A549 (cell line): Measurements from ENCODE around the gene HAAO. TPM values are rescaled to one million over a fixed set of nuclear protein-coding genes. Genes with fewer than 3 reads are reported as not detected.

Experiments
- ATAC-seq, 2 experiments: fragments of 200-7000 bp in 1 of 2; fragments of >200 bp in 1 of 2; cut with Nextera tagmentation in 1 of 2; cut with Tn5 transposase in 1 of 2; 3 replicates each; pipeline versions ENCODE4 v1.8.0 to v1.9.1; 2018 to 2020; ENCODE audit warnings: mild to moderate bottlenecking in 1 of 2, moderate library complexity in 1 of 2
- CTCF ChIA-PET: fragments of 300-600 bp; sonication (Branson Sonifier 250); formaldehyde crosslinking; extraction: SDS; loops from one replicate; lab custom pipeline; 2021; ENCODE audit warnings: antibody characterized with exemption, inconsistent platforms; lab: Yijun Ruan, JAX
- POLR2A ChIA-PET: fragments of 350-600 bp; formaldehyde crosslinking; extraction: SDS; loops from one replicate; lab custom pipeline; 2021; ENCODE audit warnings: antibody characterized with exemption, inconsistent platforms; lab: Yijun Ruan, JAX
- DNase-seq, 2 experiments: peaks; one replicate each; pipeline versions ENCODE4 v3.0.0 to v3.0.0-alpha.2; 2011 to 2016; ENCODE audit warnings: low read depth in 1 of 2, low spot score in 1 of 2
- FAIRE-seq: peaks from 2 replicates; lab custom pipeline; 2011; peaks lifted over from hg19 to GRCh38; lab: Jason Lieb, UNC
- H3K27ac ChIP-seq, 2 experiments: fragments of >200 bp; sonication (Bioruptor Twin); formaldehyde crosslinking; 3 replicates each; pipeline ENCODE4 v1.5.1; 2016 to 2017
- H3K4me1 ChIP-seq: fragments of >200 bp; sonication (Bioruptor Twin); formaldehyde crosslinking; 3 replicates; pipeline ENCODE4 v1.6.1; 2016
- H3K4me2 ChIP-seq: fragments of >200 bp; sonication (Bioruptor Twin); formaldehyde crosslinking; 3 replicates; pipeline ENCODE4 v1.6.1; 2016
- H3K4me3 ChIP-seq: fragments of >200 bp; sonication (Bioruptor Twin); formaldehyde crosslinking; 3 replicates; pipeline ENCODE4 v1.5.1; 2016
- H3K9me3 ChIP-seq: fragments of >200 bp; sonication (Bioruptor Twin); formaldehyde crosslinking; 3 replicates; pipeline ENCODE4 v1.6.1; 2016
- BHLHE40 ChIP-seq: IDR thresholded peaks from 2 replicates; pipeline ENCODE4 v1.6.1; 2012; ENCODE audit warnings: low read depth, low read length, inconsistent platforms
- CBX2 ChIP-seq: fragments of 200-600 bp; sonication (generic); IDR thresholded peaks from 2 replicates; pipeline ENCODE4 v1.6.1; 2016; ENCODE audit warnings: low read depth, mild to moderate bottlenecking, borderline replicate concordance
- CBX8 ChIP-seq: fragments of 200-600 bp; sonication (generic); IDR thresholded peaks from 2 replicates; pipeline ENCODE4 v1.6.1; 2016
- CEBPB ChIP-seq, 2 experiments: fragments of >200 bp in 1 of 2; sonication (Bioruptor Twin) in 1 of 2; formaldehyde crosslinking in 1 of 2; IDR thresholded peaks; 2 replicates each; pipeline ENCODE4 v1.6.1; 2012 to 2016
- CHD4 ChIP-seq: fragments of 200-600 bp; sonication (generic); IDR thresholded peaks from 2 replicates; pipeline ENCODE4 v1.6.1; 2016; ENCODE audit warnings: antibody characterized with exemption, mild to moderate bottlenecking, borderline replicate concordance
- CTCF ChIP-seq: fragments of >200 bp; sonication (Bioruptor Twin); formaldehyde crosslinking; IDR thresholded peaks from 3 replicates; pipeline ENCODE4 v1.5.1; 2016
- E2F6 ChIP-seq: IDR thresholded peaks from 2 replicates; pipeline ENCODE4 v1.6.1; 2012; ENCODE audit warnings: low read depth, borderline replicate concordance
- EHMT2 ChIP-seq: fragments of 200-600 bp; sonication (generic); IDR thresholded peaks from 2 replicates; pipeline ENCODE4 v1.6.1; 2016; ENCODE audit warnings: antibody characterized with exemption, low read depth, mild to moderate bottlenecking, moderate library complexity
- EP300 ChIP-seq, 2 experiments: fragments of >200 bp; sonication (Bioruptor Twin); formaldehyde crosslinking; IDR thresholded peaks; 2 replicates in 1 of 2; 3 replicates in 1 of 2; pipeline ENCODE4 v1.6.1; 2016 to 2017
- ESRRA ChIP-seq: fragments of 150-350 bp; IDR thresholded peaks from 2 replicates; pipeline ENCODE4 v1.6.1; 2014; ENCODE audit warnings: mild to moderate bottlenecking, low read length, borderline replicate concordance
- FOSB ChIP-seq: fragments of 250-450 bp; sonication (Bioruptor Pico); IDR thresholded peaks from 2 replicates; pipeline ENCODE4 v1.5.0; 2020; ENCODE audit warnings: mild to moderate bottlenecking, moderate library complexity
- FOXS1 ChIP-seq: fragments of 250-450 bp; sonication (Bioruptor Pico); IDR thresholded peaks from 2 replicates; pipeline ENCODE4 v1.5.0; 2020; ENCODE audit warnings: mild to moderate bottlenecking, moderate library complexity
- HES2 ChIP-seq: fragments of >200 bp; sonication (Bioruptor Twin); formaldehyde crosslinking; IDR thresholded peaks from 2 replicates; pipeline ENCODE4 v1.6.1; 2016
- JUN ChIP-seq, 2 experiments: fragments of >200 bp; sonication (Bioruptor Twin); formaldehyde crosslinking; IDR thresholded peaks; 2 replicates in 1 of 2; 3 replicates in 1 of 2; pipeline ENCODE4 v1.6.1; 2016 to 2017
- JUNB ChIP-seq: fragments of >200 bp; sonication (Bioruptor Twin); formaldehyde crosslinking; IDR thresholded peaks from 2 replicates; pipeline ENCODE4 v1.6.1; 2016
- KDM1A ChIP-seq: fragments of 200-600 bp; sonication (generic); IDR thresholded peaks from 2 replicates; pipeline ENCODE4 v1.6.1; 2016; ENCODE audit warnings: low read depth, mild to moderate bottlenecking
- MAFK ChIP-seq: fragments of 450-650 bp; IDR thresholded peaks from 2 replicates; pipeline ENCODE4 v1.6.1; 2014; ENCODE audit not compliant: partially characterized antibody
- MAX ChIP-seq: IDR thresholded peaks from 2 replicates; pipeline ENCODE4 v1.6.1; 2012
- MAZ ChIP-seq: fragments of 150-350 bp; IDR thresholded peaks from 2 replicates; pipeline ENCODE4 v1.6.1; 2014; ENCODE audit warnings: antibody characterized with exemption, low read depth, low read length, borderline replicate concordance
- PBX3 ChIP-seq: IDR thresholded peaks from 2 replicates; pipeline ENCODE4 v1.6.1; 2012
- PHF8 ChIP-seq: fragments of 200-600 bp; sonication (generic); IDR thresholded peaks from 2 replicates; pipeline ENCODE4 v1.6.1; 2016; ENCODE audit warnings: low read depth, mild to moderate bottlenecking, antibody characterized with exemption, moderate library complexity, borderline replicate concordance
- POLR2A ChIP-seq: IDR thresholded peaks from 2 replicates; pipeline ENCODE4 v1.6.1; 2012; ENCODE audit warnings: mild to moderate bottlenecking, low read length
- POLR2AphosphoS2 ChIP-seq: conservative IDR thresholded peaks from 2 replicates; pipeline ENCODE4 v1.6.1; 2012; ENCODE audit warnings: low read length, improper control_type of control experiment, inconsistent platforms
- RAD21 ChIP-seq, 2 experiments: fragments of >200 bp in 1 of 2; sonication (Bioruptor Twin) in 1 of 2; formaldehyde crosslinking in 1 of 2; IDR thresholded peaks in 1 of 2; conservative IDR thresholded peaks in 1 of 2; 2 replicates in 1 of 2; 3 replicates in 1 of 2; pipeline ENCODE4 v1.6.1; 2012 to 2018; ENCODE audit warnings: inconsistent platforms in 1 of 2
- RARB ChIP-seq: fragments of 250-450 bp; sonication (Bioruptor Pico); IDR thresholded peaks from 2 replicates; pipeline ENCODE4 v1.8.0; 2021; ENCODE audit warnings: mild to moderate bottlenecking, moderate library complexity
- RCOR1 ChIP-seq: fragments of 150-350 bp; IDR thresholded peaks from 2 replicates; pipeline ENCODE4 v1.6.1; 2014; ENCODE audit warnings: antibody characterized with exemption, low read length, low read depth
- RNF2 ChIP-seq: fragments of 200-600 bp; sonication (generic); IDR thresholded peaks from 2 replicates; pipeline ENCODE4 v1.6.1; 2016; ENCODE audit warnings: low read depth, mild to moderate bottlenecking, antibody characterized with exemption, moderate library complexity, borderline replicate concordance
- SMC3 ChIP-seq: fragments of >200 bp; sonication (Bioruptor Twin); formaldehyde crosslinking; IDR thresholded peaks from 3 replicates; pipeline ENCODE4 v1.6.1; 2018; ENCODE audit warnings: inconsistent platforms
- SREBF2 ChIP-seq: fragments of 450-650 bp; IDR thresholded peaks from 2 replicates; pipeline ENCODE4 v1.6.1; 2014; ENCODE audit warnings: mild to moderate bottlenecking, moderate library complexity
- USF2 ChIP-seq: fragments of 450-650 bp; IDR thresholded peaks from 2 replicates; pipeline ENCODE4 v1.6.1; 2014; ENCODE audit warnings: antibody characterized with exemption
- ZFP36 ChIP-seq: fragments of 450-650 bp; IDR thresholded peaks from 2 replicates; pipeline ENCODE4 v1.6.1; 2014; ENCODE audit warnings: borderline replicate concordance; ENCODE audit not compliant: partially characterized antibody
- ZNF302 ChIP-seq: fragments of 250-450 bp; sonication (Bioruptor Pico); IDR thresholded peaks from 2 replicates; pipeline ENCODE4 v1.9.0; 2021; ENCODE audit warnings: inconsistent platforms, mild to moderate bottlenecking, moderate library complexity
- ZSCAN20 ChIP-seq: fragments of 250-450 bp; sonication (Bioruptor Pico); IDR thresholded peaks from 2 replicates; pipeline ENCODE4 v1.8.0; 2022; ENCODE audit warnings: mild to moderate bottlenecking, moderate library complexity
- WGBS: methylation state at CpG from one replicate; pipeline ENCODE4 v1.1.6; 2017; ENCODE audit errors: missing lambda C conversion rate; 5-methylcytosine and 5-hydroxymethylcytosine counted together
- polyA plus RNA-seq, 4 experiments: library from polyadenylated mRNA; depleted of rRNA in 3 of 4; stranded (reverse); fragments of >200 nt; fragmentation: RNase III in 1 of 4; extraction: RNeasy Plus Mini Kit Qiagen cat#74134 plus additional on column Dnase treatment in 1 of 4; gene quantifications; 2 replicates in 3 of 4; 3 replicates in 1 of 4; pipeline ENCODE4 v1.2.3, GENCODE V29; 2011 to 2017

The HAAO gene
- polyA plus RNA-seq, 2 of the 4 experiments (the other 2 are of a cell fraction): not detected

- no peaks in the 10 kb centered on the region for H3K4me1 ChIP-seq
- no peak overlapping the region for H3K4me2 ChIP-seq
- H3K4me3 ChIP-seq: no peak overlapping the region
- H3K9me3 ChIP-seq: no peaks in the 10 kb centered on the region
- POLR2A ChIA-PET: no interaction called here
- ATAC-seq: no peak
- FAIRE-seq: no peak
- 85% methylated on average over 5 of the region's 5 CpGs for WGBS
- no peak overlapping the region for H3K27ac ChIP-seq
- CTCF ChIA-PET: interaction anchor here (1.8 to 2.6 kb wide), 3 partner anchors 13 to 20 kb away, joined by 4 to 9 read pairs (median 9); no protein-coding TSS in a partner anchor
- DNase-seq: no peak
- TF ChIP-seq EP300 (IDR thresholded peaks at IDR 0.05) (no peak), E2F6 (no peak), CEBPB (IDR thresholded peaks at IDR 0.05) (no peak), RNF2 (no peak), HES2 (no peak), BHLHE40 (no peak), RAD21 (conservative IDR thresholded peaks at IDR 0.05 in 1 of 2, IDR thresholded peaks at IDR 0.05 in 1 of 2) (no peak), ZNF302 (CRISPR knock-in tag) (no peak), MAFK (no peak), RCOR1 (no peak), CBX2 (no peak), CHD4 (no peak), JUNB (no peak), FOXS1 (CRISPR knock-in tag) (no peak), PHF8 (no peak), RARB (CRISPR knock-in tag) (no peak), POLR2AphosphoS2 (no peak), KDM1A (no peak), USF2 (no peak), SREBF2 (no peak)
Measured at GRCh38 chr2:42771546-42772153, 20.7 kb downstream of the HAAO start.

GRCh38 chr2:42770288-42771131 is 21.9 kb downstream of the HAAO start:
- peak; percentile 58 for TF ChIP-seq CTCF
- TF ChIP-seq ZSCAN20 (CRISPR knock-in tag): no peak
- TF ChIP-seq CBX8: no peak
- peak; percentile 56; the same call in 1 of the 2 replicates for TF ChIP-seq MAX
- TF ChIP-seq JUNB: no peak
- TF ChIP-seq POLR2A: no peak
- no peak for TF ChIP-seq FOXS1 (CRISPR knock-in tag)
- TF ChIP-seq MAZ: no peak
- no peak for TF ChIP-seq ESRRA
- TF ChIP-seq EHMT2: no peak
- no peak for TF ChIP-seq POLR2AphosphoS2
- no peak for TF ChIP-seq JUN (IDR thresholded peaks at IDR 0.05)
- TF ChIP-seq SMC3: peak; percentile 37; the same call in 1 of the 3 replicates
- TF ChIP-seq PHF8: no peak
- TF ChIP-seq PBX3: no peak
- TF ChIP-seq RAD21 (conservative IDR thresholded peaks at IDR 0.05 in 1 of 2, IDR thresholded peaks at IDR 0.05 in 1 of 2): peak; percentile 39 to 75
- TF ChIP-seq ZFP36: no peak
- no peak for TF ChIP-seq FOSB (CRISPR knock-in tag)
- Histone ChIP-seq H3K4me3 (no peak overlapping the region), H3K4me1 (no peaks in the 10 kb centered on the region), H3K9me3 (no peaks in the 10 kb centered on the region), H3K4me2 (no peak overlapping the region), H3K27ac (no peak overlapping the region)
- FAIRE-seq (no peak), ATAC-seq (peak; percentile 78 to 94), DNase-seq (peak; percentile 81 to 85)
- POLR2A ChIA-PET: interaction anchor here (1.1 kb wide), 1 partner anchor 277 kb away, joined by 4 read pairs; the partner anchor contains the start of gene KCNG3
- CTCF ChIA-PET: interaction anchor here (1.5 to 2.6 kb wide), 5 partner anchors 14 to 269 kb away, joined by 4 to 9 read pairs (median 4); no protein-coding TSS in a partner anchor
- 72% methylated on average over 19 of the region's 19 CpGs for WGBS
